ENCODE data around the gene TMEM183A.
"Not testable (repeated sequence)": the region's sequence is repeated elsewhere in the genome, so short reads cannot be mapped to it uniquely, and the experiment has no call there.

The TMEM183A gene

GRCh38 chr1:203006948-203007871 lies at the start of gene TMEM183A:
Gene TMEM183A, plus strand, starts transcription at chr1:203007374. Its CDS starts 92 bp downstream, at chr1:203007466.
- peak; percentile 99 for DNase-seq (ENCODE audit: low read depth, low spot score)

GRCh38 chr1:202957733-202958543 lies 49.2 kb upstream of the TMEM183A start, which contains the start of gene ADIPOR1:
Gene ADIPOR1, minus strand, starts transcription at chr1:202958312. Its CDS starts 7,242 bp downstream, at chr1:202951070.
- peak; percentile 90 for DNase-seq (ENCODE audit: low read depth, low spot score)

GRCh38 chr1:202958544-202959275 lies 48.5 kb upstream of the TMEM183A start:
- DNase-seq (ENCODE audit: low read depth, low spot score): no peak

GRCh38 chr1:202959276-202959620 lies 47.9 kb upstream of the TMEM183A start:
- DNase-seq (ENCODE audit: low read depth, low spot score): no peak

- no peak for DNase-seq (ENCODE audit: low read depth, low spot score)
Measured at GRCh38 chr1:202961220-202961880, 45.8 kb upstream of the TMEM183A start.

- no peak for DNase-seq (ENCODE audit: low read depth, low spot score)
Measured at GRCh38 chr1:202964791-202965410, 42.3 kb upstream of the TMEM183A start.

- DNase-seq (ENCODE audit: low read depth, low spot score): no peak
Measured at GRCh38 chr1:202965422-202965821, 41.8 kb upstream of the TMEM183A start.

- DNase-seq (ENCODE audit: low read depth, low spot score): no peak
Measured at GRCh38 chr1:202966006-202966898, 40.9 kb upstream of the TMEM183A start.

- peak; percentile 53 for DNase-seq (ENCODE audit: low read depth, low spot score)
Measured at GRCh38 chr1:202967684-202968281, 39.4 kb upstream of the TMEM183A start.

GRCh38 chr1:202968351-202968750 lies 38.8 kb upstream of the TMEM183A start:
- DNase-seq (ENCODE audit: low read depth, low spot score): no peak

GRCh38 chr1:202968895-202969295 lies 38.3 kb upstream of the TMEM183A start:
- peak; percentile 54 for DNase-seq (ENCODE audit: low read depth, low spot score)

- no peak for DNase-seq (ENCODE audit: low read depth, low spot score)
Measured at GRCh38 chr1:202972046-202972445, 35.1 kb upstream of the TMEM183A start.

GRCh38 chr1:202974856-202975255 lies 32.3 kb upstream of the TMEM183A start:
- no peak for DNase-seq (ENCODE audit: low read depth, low spot score)

- DNase-seq (ENCODE audit: low read depth, low spot score): no peak
Measured at GRCh38 chr1:202976633-202977032, 30.5 kb upstream of the TMEM183A start.

GRCh38 chr1:202979459-202979858 lies 27.7 kb upstream of the TMEM183A start:
- DNase-seq (ENCODE audit: low read depth, low spot score): no peak

- DNase-seq (ENCODE audit: low read depth, low spot score): no peak
Measured at GRCh38 chr1:202981939-202982338, 25.2 kb upstream of the TMEM183A start.

GRCh38 chr1:202982715-202983430 lies 24.3 kb upstream of the TMEM183A start:
- no peak for DNase-seq (ENCODE audit: low read depth, low spot score)

GRCh38 chr1:202986120-202986519 lies 21.1 kb upstream of the TMEM183A start:
- DNase-seq (ENCODE audit: low read depth, low spot score): not testable (repeated sequence)

GRCh38 chr1:202987255-202987654 lies 19.9 kb upstream of the TMEM183A start:
- DNase-seq (ENCODE audit: low read depth, low spot score): no peak

All from ELF-1 (cell line).